ENCODE data around the gene GGA2. TPM values are rescaled to one million over a fixed set of nuclear protein-coding genes. Genes with fewer than 3 reads are reported as not detected.

The GGA2 gene

GRCh38 chr16:23416816-23417215, 93.5 kb downstream of the GGA2 start:
- Histone ChIP-seq H3K36me3 (ENCODE audit: control insufficient read depth in 1 of 2, insufficient read depth in 2 of 2, low read depth in 1 of 2, low read length in 2 of 2) (peaks cover 46 to 66% of the 10 kb centered on the region in 2 experiments), H3K4me2 (ENCODE audit: low read length, poor library complexity, severe bottlenecking) (no peak overlapping the region)
- WGBS = 94% methylated on average over 7 of the region's 7 CpGs

DNA sequence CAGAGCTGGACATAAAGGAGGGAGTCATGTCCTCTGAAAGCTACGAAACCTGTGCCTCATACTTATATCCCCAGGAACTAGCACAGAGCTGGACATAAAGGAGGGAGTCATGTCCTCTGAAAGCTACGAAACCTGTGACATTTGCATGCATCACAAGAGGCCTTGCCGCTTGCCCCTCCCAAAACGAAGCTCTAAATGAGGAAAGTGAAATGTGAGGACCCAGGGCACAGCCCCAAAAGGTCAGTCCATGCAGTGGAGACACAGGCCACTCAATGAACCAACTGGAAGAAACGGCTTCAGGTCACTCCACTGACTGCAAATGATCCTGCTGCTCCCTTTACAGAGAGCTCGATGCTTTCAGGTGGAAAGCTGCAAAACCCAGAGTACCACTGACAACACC, 95.6 kb downstream of the GGA2 start:
- no peak overlapping the region for H2BK120ac ChIP-seq (ENCODE audit: low read depth, low read length)
- no peak overlapping the region for H3K18ac ChIP-seq (ENCODE audit: low read depth in 1 of 2, low read length in 2 of 2)
- no peak overlapping the region for H2BK12ac ChIP-seq (ENCODE audit: low read length in 2 of 2)
- no peaks in the 10 kb centered on the region for H3K27me3 ChIP-seq (ENCODE audit: control insufficient read depth in 1 of 2, insufficient read depth in 1 of 2, low read length in 2 of 2)
- no peak overlapping the region for H4K8ac ChIP-seq (ENCODE audit: low read length)
- H4K91ac ChIP-seq (ENCODE audit: low read length) = no peak overlapping the region
- no peak overlapping the region for H2BK15ac ChIP-seq (ENCODE audit: low read depth, poor library complexity, severe bottlenecking)
- H3K4ac ChIP-seq (ENCODE audit: low read depth in 1 of 2, low read length in 2 of 2) = no peak overlapping the region
- H3K27ac ChIP-seq (ENCODE audit: low read length, poor library complexity, severe bottlenecking) = no peak overlapping the region
- peaks cover 43 to 81% of the 10 kb centered on the region in 2 experiments for H3K36me3 ChIP-seq (ENCODE audit: control insufficient read depth in 1 of 2, insufficient read depth in 2 of 2, low read depth in 1 of 2, low read length in 2 of 2)
- no peak overlapping the region for H3K14ac ChIP-seq (ENCODE audit: low read length in 2 of 2)
- no peak overlapping the region for H2AK5ac ChIP-seq (ENCODE audit: low read length, severe bottlenecking)
- DNase-seq = no peak
- no peak overlapping the region for H3K4me2 ChIP-seq (ENCODE audit: low read length, poor library complexity, severe bottlenecking)
- no peaks in the 10 kb centered on the region for H3K79me1 ChIP-seq (replicated peaks; ENCODE audit: low read length, poor library complexity, severe bottlenecking)
- H3K4me3 ChIP-seq (ENCODE audit: insufficient read depth in 1 of 2, low read depth in 1 of 2, low read length in 2 of 2) = no peak overlapping the region
- H3K9me3 ChIP-seq (ENCODE audit: control insufficient read depth, low read length) = no peaks in the 10 kb centered on the region
- H3K9ac ChIP-seq (ENCODE audit: low read length) = no peak overlapping the region
- no peak overlapping the region for H2BK5ac ChIP-seq (ENCODE audit: low read depth, low read length, poor library complexity, severe bottlenecking)
- no peak overlapping the region for H2AFZ ChIP-seq (ENCODE audit: low read depth, low read length)
- peaks cover 6% of the 10 kb centered on the region for H3K4me1 ChIP-seq (ENCODE audit: control insufficient read depth, insufficient read depth, low read depth, low read length)
- WGBS = 97% methylated on average over 5 of the region's 6 CpGs
- no peak overlapping the region for H3K23ac ChIP-seq (ENCODE audit: low read length in 2 of 2)

More at GRCh38 chr16:23416816-23417215, 93.5 kb downstream of the GGA2 start:
- Histone ChIP-seq H2BK5ac (ENCODE audit: low read depth, low read length, poor library complexity, severe bottlenecking) (no peak overlapping the region), H3K23ac (ENCODE audit: low read length in 2 of 2) (no peak overlapping the region), H3K4me1 (ENCODE audit: control insufficient read depth, insufficient read depth, low read depth, low read length) (peaks cover 4% of the 10 kb centered on the region), H3K18ac (ENCODE audit: low read depth in 1 of 2, low read length in 2 of 2) (no peak overlapping the region), H3K14ac (ENCODE audit: low read length in 2 of 2) (no peak overlapping the region), H3K27ac (ENCODE audit: low read length, poor library complexity, severe bottlenecking) (no peak overlapping the region), H2AFZ (ENCODE audit: low read depth, low read length) (no peak overlapping the region), H3K79me1 (replicated peaks; ENCODE audit: low read length, poor library complexity, severe bottlenecking) (no peaks in the 10 kb centered on the region), H3K9ac (ENCODE audit: low read length) (no peak overlapping the region), H2BK15ac (ENCODE audit: low read depth, poor library complexity, severe bottlenecking) (no peak overlapping the region), H2BK12ac (ENCODE audit: low read length in 2 of 2) (no peak overlapping the region), H4K8ac (ENCODE audit: low read length) (no peak overlapping the region), H3K9me3 (ENCODE audit: control insufficient read depth, low read length) (no peaks in the 10 kb centered on the region), H3K27me3 (ENCODE audit: control insufficient read depth in 1 of 2, insufficient read depth in 1 of 2, low read length in 2 of 2) (no peaks in the 10 kb centered on the region), H3K4ac (ENCODE audit: low read depth in 1 of 2, low read length in 2 of 2) (no peak overlapping the region), H3K4me3 (ENCODE audit: insufficient read depth in 1 of 2, low read depth in 1 of 2, low read length in 2 of 2) (no peak overlapping the region), H2BK120ac (ENCODE audit: low read depth, low read length) (no peak overlapping the region), H4K91ac (ENCODE audit: low read length) (no peak overlapping the region), H2AK5ac (ENCODE audit: low read length, severe bottlenecking) (no peak overlapping the region)
- no peak for DNase-seq

Small RNA genes lying within 50 kb of the gene (small RNA-seq; reads per million reads assigned to genes)
- gene RF00072 (ENCODE audit: low read depth) = not detected
